ENCODE results near the gene NRCAM.
"Not testable (repeated sequence)": the region's sequence is repeated elsewhere in the genome, so short reads cannot be mapped to it uniquely, and the experiment has no call there.

Gene NRCAM

GRCh38 chr7:108303332-108303731, 152.9 kb downstream of the NRCAM start:
- DNase-seq: no peak

DNA sequence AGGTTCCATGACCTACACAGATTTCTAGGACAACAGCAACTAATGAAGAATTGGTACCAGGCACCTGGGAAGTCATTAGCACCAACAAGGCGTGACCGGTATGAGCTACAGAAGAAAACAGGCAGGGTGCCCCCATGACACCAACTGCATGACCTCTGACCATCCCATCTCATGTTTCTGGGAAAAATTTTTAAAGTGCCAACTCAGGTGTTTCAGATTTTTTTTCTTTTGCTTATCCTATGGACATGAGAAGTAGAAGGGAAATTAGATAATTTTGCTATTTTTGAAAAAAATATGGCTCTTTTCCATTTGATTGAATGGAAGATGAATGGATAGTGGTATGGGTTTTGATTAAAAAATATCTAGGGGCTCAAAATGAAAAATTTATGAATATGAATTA, 154.8 kb downstream of the NRCAM start:
- DNase-seq: no peak

GRCh38 chr7:108299251-108299973, 156.8 kb downstream of the NRCAM start:
- no peak for DNase-seq

- DNase-seq: no peak
Observed at GRCh38 chr7:108296911-108297310, 159.3 kb downstream of the NRCAM start.

DNA sequence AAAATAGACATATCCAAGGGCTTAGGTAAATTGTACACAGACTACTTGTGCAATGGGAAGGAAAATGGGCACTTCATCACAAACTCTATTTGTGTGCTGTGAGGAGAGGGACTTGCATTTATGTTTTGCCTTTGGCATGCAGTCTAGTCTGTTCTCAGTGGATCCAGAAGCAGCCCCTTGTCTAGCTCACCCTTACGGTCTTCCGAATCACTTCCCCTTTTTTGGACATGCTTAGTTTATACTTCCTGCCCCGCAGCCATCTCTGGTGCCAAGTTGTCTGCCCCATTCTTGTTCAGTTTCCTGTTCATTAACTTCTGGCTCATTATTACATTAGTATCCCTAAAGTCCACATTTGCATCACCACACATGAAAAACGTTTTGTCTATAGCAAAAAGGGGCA, 161.6 kb downstream of the NRCAM start:
- DNase-seq: no peak

DNA sequence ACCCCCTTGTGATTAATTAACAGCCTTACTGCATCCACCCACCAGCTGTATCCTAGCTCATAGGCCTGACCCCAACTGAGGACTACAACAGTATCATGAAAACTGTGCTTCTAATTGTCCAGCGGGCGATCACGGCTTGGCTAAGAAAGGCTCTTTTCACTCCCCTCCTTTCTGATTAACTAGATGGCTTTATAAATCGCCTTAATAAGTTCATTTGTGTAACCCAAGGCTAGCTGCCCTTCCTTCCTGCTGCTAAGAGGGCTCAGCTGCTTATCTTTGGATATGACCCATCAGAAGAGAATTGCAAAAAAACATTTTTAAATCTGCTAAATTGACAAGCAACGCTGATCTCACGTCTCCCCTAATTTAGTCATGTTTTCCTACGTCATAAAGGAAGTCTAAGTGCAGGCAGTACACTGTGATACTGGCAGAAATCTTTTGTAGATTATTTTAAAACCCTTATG, 163.1 kb downstream of the NRCAM start:
- DNase-seq: no peak

DNA sequence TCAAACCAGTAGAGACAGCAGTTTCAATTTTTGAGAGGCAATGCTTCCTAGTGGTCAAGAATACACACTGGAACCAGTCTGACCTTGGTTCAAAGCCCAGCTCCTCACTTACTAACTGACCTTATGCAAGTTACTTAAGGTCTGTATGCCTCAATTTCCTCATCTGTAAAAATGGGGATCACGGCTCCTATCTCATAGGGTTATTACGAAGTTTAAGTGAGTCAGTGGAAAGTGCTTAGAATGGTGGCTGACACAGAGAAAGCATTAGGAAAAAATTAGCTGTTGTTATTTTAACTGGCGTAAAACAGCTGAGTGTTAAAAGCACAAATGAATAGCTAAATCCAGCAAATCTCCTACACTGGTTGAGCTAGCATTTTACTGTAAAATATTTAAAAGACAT, 163.7 kb downstream of the NRCAM start:
- no peak for DNase-seq

DNA sequence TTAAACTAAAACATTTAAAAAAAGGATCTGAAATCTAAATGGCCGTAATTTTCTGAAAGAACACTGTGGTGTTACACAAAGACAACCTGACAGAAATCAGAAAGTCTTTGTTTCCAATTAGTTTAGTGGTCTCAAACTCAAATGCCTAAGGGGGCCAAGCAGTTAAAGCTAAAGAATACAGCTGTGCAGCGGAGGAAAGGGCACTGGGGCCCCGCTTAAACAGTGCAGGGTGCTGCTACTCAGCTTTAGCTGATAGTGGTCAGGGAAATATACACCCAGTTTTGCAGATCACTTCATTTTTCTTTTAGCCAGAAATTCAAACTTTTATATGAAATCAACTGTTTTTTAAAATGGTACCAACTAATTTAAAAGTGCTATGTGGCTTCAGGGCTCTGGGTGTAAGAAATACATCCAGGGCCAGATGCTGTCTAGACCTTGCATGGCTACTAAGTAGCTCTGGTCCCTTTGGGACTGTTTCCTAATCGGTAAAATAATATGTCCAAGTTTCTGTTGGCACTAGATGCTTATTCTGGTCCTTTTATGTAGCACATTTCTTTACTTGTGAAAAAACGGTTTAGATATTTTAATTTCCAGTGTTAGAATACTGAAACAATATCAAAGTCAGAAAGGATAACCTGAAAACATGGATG, 164.3 kb downstream of the NRCAM start:
- no peak for DNase-seq

DNA sequence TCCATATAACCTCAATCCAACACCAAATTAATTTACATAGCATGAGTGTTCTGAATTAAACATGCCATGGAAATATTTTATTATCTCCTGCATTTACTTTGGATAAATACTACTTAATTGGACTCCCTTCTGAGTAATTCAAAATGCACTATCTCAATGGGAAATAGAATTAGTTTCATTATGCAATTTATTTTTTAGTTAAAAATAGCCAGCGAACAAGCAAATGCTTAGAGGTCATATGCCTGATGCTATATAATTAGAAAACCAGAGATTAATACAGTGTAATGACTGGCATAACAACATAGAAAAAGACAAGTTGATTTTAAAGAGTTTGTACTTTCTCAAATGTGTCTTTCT, 165.1 kb downstream of the NRCAM start:
- DNase-seq: no peak

GRCh38 chr7:108290459-108291151, 165.6 kb downstream of the NRCAM start:
- DNase-seq: no peak

GRCh38 chr7:108289852-108290251, 166.4 kb downstream of the NRCAM start:
- no peak for DNase-seq

DNA sequence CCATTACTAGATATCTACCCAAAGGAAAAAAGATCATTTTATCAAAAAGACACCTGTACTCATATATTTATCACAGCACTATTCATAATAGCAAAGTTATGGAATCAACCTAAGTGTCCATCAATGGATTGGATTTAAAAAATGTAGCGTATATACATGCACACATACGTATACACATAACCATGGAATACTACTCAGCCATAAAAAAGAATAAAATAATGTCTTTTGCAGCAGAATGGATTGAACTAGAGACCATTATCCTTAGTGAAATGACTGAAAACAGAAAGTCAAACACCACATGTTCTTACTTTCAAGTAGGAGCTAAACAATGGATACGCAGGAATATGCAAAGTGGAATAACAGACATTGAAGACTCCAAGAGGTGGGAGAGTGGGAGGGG, 168.4 kb downstream of the NRCAM start:
- DNase-seq: no peak

- no peak for DNase-seq
Observed at GRCh38 chr7:108286290-108286904, 169.8 kb downstream of the NRCAM start.

- DNase-seq: no peak
Observed at GRCh38 chr7:108285778-108286177, 170.5 kb downstream of the NRCAM start.

GRCh38 chr7:108285003-108285368, 171.2 kb downstream of the NRCAM start:
- DNase-seq: no peak

- no peak for DNase-seq
Observed at GRCh38 chr7:108284349-108285002, 171.8 kb downstream of the NRCAM start.

DNA sequence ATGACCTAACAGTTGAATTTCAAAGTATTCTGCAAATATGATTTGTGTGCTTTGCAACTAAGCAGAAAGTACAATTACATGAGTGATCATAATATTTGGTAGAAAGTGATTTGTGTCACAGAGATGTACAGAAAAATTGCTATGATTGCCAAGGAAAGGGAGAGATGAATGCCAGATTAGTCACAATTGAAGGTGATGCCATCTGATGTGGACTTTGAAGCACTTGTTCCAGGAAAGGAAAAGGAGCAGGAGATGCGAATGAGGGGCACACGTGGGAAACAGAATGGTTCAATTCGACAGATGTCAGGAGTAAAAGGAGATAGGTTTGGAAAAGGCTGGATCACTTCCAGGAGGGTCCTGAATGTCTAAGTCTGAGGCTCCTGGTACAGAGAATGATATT, 173.0 kb downstream of the NRCAM start:
- no peak for DNase-seq

GRCh38 chr7:108282427-108282996, 173.7 kb downstream of the NRCAM start:
- DNase-seq: no peak

GRCh38 chr7:108280136-108280535, 176.1 kb downstream of the NRCAM start:
- no peak for DNase-seq

GRCh38 chr7:108278776-108279175, 177.5 kb downstream of the NRCAM start:
- DNase-seq: no peak

DNA sequence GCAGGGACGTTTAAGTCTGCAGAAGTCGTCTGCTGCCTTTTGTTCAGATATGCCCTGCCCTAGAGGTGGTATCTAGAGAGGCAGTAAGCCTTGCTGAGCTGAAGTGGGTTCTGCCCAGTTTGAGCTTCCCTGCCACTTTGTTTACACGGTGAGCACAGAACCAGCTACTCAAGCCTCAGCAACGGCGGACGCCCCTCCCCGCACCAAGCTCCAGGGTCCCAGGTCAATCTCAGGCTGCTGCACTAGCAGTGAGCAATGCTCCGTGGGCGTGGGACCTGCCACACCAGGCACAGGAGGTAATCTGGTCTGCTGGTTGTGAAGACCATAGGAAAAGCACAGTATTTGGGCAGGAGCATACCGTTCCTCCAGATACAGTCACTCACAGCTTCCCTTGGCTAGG, 178.0 kb downstream of the NRCAM start:
- no peak for DNase-seq

DNA sequence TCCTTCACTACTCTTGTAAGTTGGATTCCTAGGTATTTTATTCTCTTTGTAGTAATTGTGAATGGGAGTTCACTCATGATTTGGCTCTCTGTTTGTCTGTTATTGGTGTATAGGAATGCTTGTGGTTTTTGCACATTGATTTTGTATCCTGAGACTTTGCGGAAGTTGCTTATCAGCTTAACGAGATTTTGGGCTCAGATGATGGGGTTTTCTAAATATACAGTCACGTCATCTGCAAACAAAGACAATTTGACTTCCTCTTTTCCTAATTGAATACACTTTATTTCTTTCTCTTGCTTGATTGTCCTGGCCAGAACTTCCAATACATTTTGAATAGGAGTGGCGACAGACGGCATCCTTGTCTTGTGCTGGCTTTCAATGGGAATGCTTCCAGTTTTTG, 181.8 kb downstream of the NRCAM start:
- not testable (repeated sequence) for DNase-seq

DNA sequence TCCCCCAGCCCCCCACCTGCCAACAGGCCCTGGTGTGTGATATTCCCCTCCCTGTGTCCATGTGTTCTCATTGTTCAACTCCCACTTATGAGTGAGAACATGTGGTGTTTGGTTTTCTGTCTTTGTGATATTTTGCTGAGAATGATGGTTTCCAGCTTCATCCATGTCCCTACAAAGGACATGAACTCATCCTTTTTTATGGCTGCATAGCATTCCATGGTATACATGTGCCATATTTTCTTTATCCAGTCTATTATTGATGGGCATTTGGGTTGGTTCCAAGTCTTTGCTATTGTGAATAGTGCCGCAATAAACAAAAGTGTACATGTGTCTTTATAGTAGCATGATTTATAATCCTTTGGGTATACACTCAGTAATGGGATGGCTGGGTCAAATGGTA, 183.3 kb downstream of the NRCAM start:
- not testable (repeated sequence) for DNase-seq
